HG03558 (cell line): ENCODE measurements around the gene ADIPOR1.
A peak's percentile ranks its signal among the peaks of the same experiment; 100 is the strongest.
"Not testable (repeated sequence)": the region's sequence is repeated elsewhere in the genome, so short reads cannot be mapped to it uniquely, and the experiment has no call there.

Experiments used
- ATAC-seq: cut with Tn5 transposase; IDR thresholded peaks from one replicate; pipeline ENCODE4 v1.9.1; 2021; ENCODE audit warnings: moderate number of reproducible peaks; ENCODE audit not compliant: unreplicated experiment; ENCODE audit errors: extremely low read depth

Gene ADIPOR1

GRCh38 chr1:202957733-202958543, at the start of gene ADIPOR1:
TSS of gene ADIPOR1 (minus strand) at chr1:202958312. CDS start at chr1:202951070, 7,242 bp downstream.
- ATAC-seq, result peak; percentile 82

GRCh38 chr1:203006948-203007871, 49.1 kb upstream of the ADIPOR1 start, which contains the start of gene TMEM183A:
TSS of gene TMEM183A (plus strand) at chr1:203007374. CDS start at chr1:203007466, 92 bp downstream.
- peak; percentile 66 for ATAC-seq

DNA sequence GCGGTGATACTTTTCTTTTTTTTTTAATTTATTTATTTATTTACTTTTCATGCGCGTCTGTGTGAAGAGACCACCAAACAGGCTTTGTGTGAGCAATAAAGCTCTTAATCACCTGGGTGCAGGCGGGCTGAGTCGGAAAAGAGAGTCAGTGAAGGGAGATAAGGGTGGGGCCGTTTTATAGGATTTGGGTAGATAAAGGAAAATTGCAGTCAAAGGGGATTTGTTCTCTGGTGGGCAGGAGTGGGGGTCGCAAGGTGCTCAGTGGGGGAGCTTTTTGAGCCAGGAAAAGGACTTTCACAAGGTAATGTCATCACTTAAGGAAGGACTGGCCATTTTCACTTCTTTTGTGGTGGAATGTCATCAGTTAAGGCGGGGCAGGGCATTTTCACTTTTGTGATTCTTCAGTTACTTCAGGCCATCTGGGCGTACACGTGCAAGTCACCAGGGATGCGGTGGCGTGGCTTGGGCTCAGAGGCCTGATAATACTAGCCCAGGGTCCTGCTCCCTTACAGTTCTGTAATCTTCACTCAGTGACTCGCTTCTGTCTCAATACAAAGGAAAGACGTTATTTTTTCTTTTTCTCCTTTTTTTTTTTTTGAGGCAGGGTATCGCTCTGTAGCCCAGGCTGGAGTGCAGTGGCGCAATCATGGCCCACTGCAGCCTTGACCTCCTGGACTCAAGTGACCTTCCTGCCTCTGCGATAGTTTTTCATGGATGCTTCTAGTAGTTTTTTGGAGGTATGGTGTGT, 47.5 kb upstream of the ADIPOR1 start:
- ATAC-seq, result not testable (repeated sequence)

- ATAC-seq, result no peak
Measured at GRCh38 chr1:203002951-203003350, 44.8 kb upstream of the ADIPOR1 start.

DNA sequence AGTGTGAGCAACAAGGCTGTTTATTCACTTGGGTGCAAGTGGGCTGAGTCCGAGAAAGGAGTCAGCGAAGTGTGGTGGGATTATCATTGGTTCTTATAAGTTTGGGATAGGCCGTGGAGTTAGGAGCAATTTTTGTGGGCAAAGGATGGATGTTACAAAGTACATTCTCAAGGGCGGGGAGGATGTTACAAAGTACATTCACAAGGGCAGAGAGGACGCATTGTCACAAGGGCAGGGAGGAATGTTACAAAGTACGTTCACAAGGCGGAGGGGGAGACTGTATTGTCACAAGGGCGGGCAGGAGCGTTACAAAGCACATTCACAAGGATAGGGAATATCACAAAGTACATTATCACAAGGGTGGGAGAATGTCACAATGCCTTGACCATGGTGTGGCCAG, 43.9 kb upstream of the ADIPOR1 start:
- no peak for ATAC-seq

GRCh38 chr1:203000217-203000944, 42.3 kb upstream of the ADIPOR1 start:
- ATAC-seq, result no peak

- ATAC-seq, result no peak
Measured at GRCh38 chr1:202998836-202999750, 41.0 kb upstream of the ADIPOR1 start.

GRCh38 chr1:202994756-202995155, 36.6 kb upstream of the ADIPOR1 start:
- ATAC-seq, result no peak

DNA sequence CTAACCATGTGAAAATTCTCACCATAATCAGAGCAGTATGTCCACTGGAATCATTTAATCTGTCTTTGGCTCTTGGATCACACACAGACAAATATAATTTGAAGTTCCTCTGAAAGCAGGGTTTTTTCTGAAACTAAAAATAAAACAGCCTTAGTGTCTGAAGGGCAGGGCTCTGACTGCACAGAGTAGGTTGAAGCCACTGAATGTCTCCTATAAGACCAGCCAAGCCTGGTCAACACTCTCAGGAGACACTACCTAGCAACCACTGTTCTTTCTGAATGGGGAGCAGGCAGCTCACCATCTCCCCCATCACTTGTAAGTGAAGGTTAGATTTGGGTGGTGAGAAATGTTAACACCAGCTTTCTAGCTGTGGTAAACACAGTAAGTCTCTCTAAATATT, 33.0 kb upstream of the ADIPOR1 start:
- ATAC-seq, result no peak

- no peak for ATAC-seq
Measured at GRCh38 chr1:202989879-202990278, 31.8 kb upstream of the ADIPOR1 start.

- no peak for ATAC-seq
Measured at GRCh38 chr1:202987922-202988583, 29.9 kb upstream of the ADIPOR1 start.

- no peak for ATAC-seq
Measured at GRCh38 chr1:202987255-202987654, 29.1 kb upstream of the ADIPOR1 start.

DNA sequence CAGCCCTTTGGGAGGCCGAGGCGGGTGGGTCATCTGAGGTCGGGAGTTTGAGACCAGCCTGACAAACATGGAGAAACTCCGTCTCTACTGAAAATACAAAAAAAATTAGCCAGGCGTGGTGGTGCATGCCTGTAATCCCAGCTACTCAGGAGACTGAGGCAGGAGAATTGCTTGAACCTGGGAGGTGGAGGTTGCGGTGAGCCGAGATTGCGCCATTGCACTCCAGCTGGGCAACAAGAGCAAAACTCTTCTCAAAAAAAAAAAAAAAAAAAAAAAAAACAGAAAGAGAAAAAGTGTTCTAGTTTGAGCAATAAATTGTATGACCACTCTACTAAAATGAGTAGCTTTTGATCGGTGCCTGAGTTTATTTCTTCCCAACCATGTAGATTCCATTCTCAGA, 28.0 kb upstream of the ADIPOR1 start:
- ATAC-seq, result not testable (repeated sequence)

DNA sequence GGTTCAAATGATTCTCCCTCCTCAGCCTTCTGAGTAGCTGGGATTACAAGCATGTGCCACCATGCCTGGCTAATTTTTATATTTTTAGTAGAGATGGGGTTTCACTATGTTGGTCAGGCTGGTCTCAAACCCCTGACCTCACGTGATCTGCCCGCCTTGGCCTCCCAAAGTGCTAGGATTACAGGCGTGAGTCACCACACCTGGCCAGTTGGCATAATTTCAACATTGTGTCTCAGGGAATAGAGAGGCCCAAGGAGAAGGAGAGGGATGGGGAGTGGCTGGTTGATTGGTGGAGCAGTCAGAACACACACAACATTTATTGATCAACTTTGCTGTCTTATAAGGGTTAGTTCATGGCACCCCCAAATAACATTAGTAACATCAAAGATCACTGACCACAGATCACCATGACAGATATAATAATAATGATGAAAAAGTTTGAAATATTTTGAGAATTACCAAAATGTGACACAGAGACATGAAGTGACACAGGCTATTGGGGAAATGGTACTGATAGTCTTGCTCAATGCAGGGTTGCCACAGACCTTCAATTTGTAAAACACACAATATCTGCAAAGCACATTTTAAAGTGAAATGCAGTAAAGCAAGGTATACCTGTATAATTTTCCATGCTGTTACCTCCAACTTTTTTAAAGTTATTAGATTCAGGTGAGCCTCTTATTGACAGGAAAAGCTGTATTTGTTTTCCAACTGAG, 24.8 kb upstream of the ADIPOR1 start:
- no peak for ATAC-seq

DNA sequence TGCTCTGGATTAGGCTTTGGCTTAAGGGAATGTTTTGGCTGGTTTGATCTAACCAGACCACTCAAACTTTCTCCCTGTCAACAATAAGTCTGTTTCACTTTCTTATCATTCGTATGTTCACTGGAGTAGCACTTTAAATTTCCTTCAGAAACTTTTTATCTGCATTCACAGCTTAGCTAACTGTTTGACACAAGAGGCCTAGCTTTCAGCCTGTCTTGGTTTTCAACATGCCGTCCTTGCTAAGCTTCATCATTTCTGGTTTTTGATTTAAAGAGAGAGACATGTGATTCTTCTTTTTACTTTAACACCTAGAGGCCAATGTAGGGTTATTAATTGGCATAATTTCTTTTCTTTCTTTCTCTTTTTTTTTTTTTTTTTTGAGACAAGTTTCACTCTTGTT, 23.8 kb upstream of the ADIPOR1 start:
- no peak for ATAC-seq

DNA sequence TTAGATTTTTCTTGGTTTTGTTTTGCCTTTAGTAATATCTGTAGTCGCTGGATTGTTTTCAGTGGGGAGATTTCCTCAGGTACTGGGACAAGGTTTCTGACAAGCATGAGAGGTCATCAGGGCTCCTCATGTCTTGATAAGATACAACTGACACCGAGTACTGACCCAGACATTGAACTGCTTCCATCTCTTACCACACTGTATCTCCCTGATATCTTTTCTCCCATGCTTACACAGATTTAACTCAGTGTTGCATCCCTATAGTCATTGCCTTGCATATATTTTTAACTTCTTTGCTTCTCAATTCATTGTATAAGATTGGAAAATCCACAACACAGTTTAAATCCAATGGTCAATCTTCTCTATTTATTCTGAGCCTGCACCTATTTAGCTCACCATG, 21.3 kb upstream of the ADIPOR1 start:
- no peak for ATAC-seq

DNA sequence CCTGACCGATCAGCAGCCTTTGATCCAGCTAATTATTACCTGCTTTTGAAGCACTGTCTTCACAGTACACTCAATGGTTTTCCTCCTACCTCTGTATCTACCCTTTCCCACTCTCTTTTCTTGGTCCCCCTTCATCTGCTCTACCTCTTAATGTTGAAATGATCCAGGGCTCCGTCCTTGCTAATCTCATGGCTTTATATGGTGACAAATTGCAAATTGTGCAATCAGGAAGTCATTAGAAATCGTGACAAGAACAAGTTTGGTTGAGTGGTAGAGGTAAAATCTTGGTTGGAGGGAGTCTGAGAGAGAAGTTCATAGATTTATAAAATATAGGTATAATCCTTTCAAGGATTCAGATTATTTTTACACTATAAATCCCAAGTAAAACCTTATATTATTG, 18.5 kb upstream of the ADIPOR1 start:
- ATAC-seq, result no peak

GRCh38 chr1:202974856-202975255, 16.7 kb upstream of the ADIPOR1 start:
- ATAC-seq, result no peak
